HEK293 (cell line): ENCODE measurements around the gene ADRA2C.

Source experiments
- CTCF ChIA-PET: fragments of 350-600 bp; formaldehyde crosslinking; extraction: SDS; loops from one replicate; lab custom pipeline; 2021; ENCODE audit warnings: antibody characterized with exemption; lab: Yijun Ruan, JAX
- POLR2A ChIA-PET: fragments of 300-600 bp; formaldehyde crosslinking; extraction: SDS; loops from one replicate; lab custom pipeline; 2020; ENCODE audit warnings: antibody characterized with exemption, inconsistent platforms; lab: Yijun Ruan, JAX
- H3K27ac ChIP-seq: fragments of 200-500 bp; sonication (Bioruptor generic); 2 replicates; pipeline ENCODE4 v1.5.1; 2014; ENCODE audit warnings: low read depth, low read length, control low read depth, inconsistent platforms; ENCODE audit errors: extremely low read depth
- H3K36me3 ChIP-seq, 2 experiments: fragments of 200-500 bp in 1 of 2; sonication (Bioruptor generic) in 1 of 2; 1 replicate in 1 of 2; 2 replicates in 1 of 2; pipeline ENCODE4 v1.5.1; 2014 to 2017; ENCODE audit warnings: inconsistent platforms in 2 of 2, low read length in 2 of 2; ENCODE audit not compliant: control insufficient read depth in 2 of 2, insufficient read depth in 1 of 2
- H3K4me1 ChIP-seq: fragments of 200-500 bp; sonication (Bioruptor generic); 2 replicates; pipeline ENCODE4 v1.5.1; 2014; ENCODE audit warnings: mild to moderate bottlenecking, low read length, inconsistent platforms; ENCODE audit not compliant: control insufficient read depth, insufficient read depth
- H3K4me3 ChIP-seq: 2 replicates; pipeline ENCODE4 v1.5.1; 2011; ENCODE audit warnings: low read depth, mild to moderate bottlenecking, control low read depth, low read length, moderate library complexity
- H3K9me3 ChIP-seq: fragments of 200-500 bp; sonication (Bioruptor generic); 2 replicates; pipeline ENCODE4 v1.5.1; 2014; ENCODE audit warnings: low read depth, low read length, inconsistent platforms; ENCODE audit not compliant: control insufficient read depth, insufficient read depth
- BCL11B ChIP-seq: fragments of 450-650 bp; formaldehyde crosslinking; IDR thresholded peaks from 2 replicates; pipeline ENCODE4 v1.5.1; 2016; ENCODE audit warnings: low read depth, missing biosample characterization, missing genetic modification characterization
- RBAK ChIP-seq: fragments of 450-650 bp; formaldehyde crosslinking; IDR thresholded peaks from 2 replicates; pipeline ENCODE4 v1.5.1; 2016; ENCODE audit warnings: missing biosample characterization, missing genetic modification characterization
- TCF7L2 ChIP-seq: IDR thresholded peaks from 2 replicates; pipeline ENCODE4 v1.6.1; 2011; ENCODE audit warnings: low read depth, mild to moderate bottlenecking, inconsistent platforms, low read length, moderate library complexity, borderline replicate concordance
- YY1 ChIP-seq: fragments of 450-650 bp; formaldehyde crosslinking; IDR thresholded peaks from 2 replicates; pipeline ENCODE4 v1.5.1; 2018; ENCODE audit warnings: missing biosample characterization, missing genetic modification characterization
- ZNF184 ChIP-seq: fragments of 450-650 bp; IDR thresholded peaks from 2 replicates; pipeline ENCODE4 v1.5.1; 2018; ENCODE audit warnings: missing biosample characterization, mild to moderate bottlenecking, missing genetic modification characterization
- ZNF19 ChIP-seq: fragments of 450-650 bp; formaldehyde crosslinking; IDR thresholded peaks from 2 replicates; pipeline ENCODE4; 2016; ENCODE audit warnings: missing biosample characterization, missing genetic modification characterization, low read depth
- ZNF202 ChIP-seq: fragments of 450-650 bp; formaldehyde crosslinking; IDR thresholded peaks from 2 replicates; pipeline ENCODE4 v1.5.1; 2016; ENCODE audit warnings: missing biosample characterization, missing genetic modification characterization, borderline replicate concordance
- ZNF274 ChIP-seq, 2 experiments: fragments of 200-500 bp in 1 of 2; fragments of 450-650 bp in 1 of 2; sonication (Bioruptor generic) in 1 of 2; formaldehyde crosslinking in 1 of 2; IDR thresholded peaks; 2 replicates each; pipeline versions ENCODE4 v1.5.1 to v1.6.1; 2014 to 2016; ENCODE audit warnings: borderline replicate concordance in 1 of 2, inconsistent platforms in 1 of 2, low read length in 1 of 2, missing biosample characterization in 1 of 2, missing genetic modification characterization in 1 of 2
- ZNF404 ChIP-seq: fragments of 450-650 bp; formaldehyde crosslinking; IDR thresholded peaks from 2 replicates; pipeline ENCODE4 v1.5.1; 2017; ENCODE audit warnings: missing biosample characterization, missing genetic modification characterization
- ZNF433 ChIP-seq: fragments of 450-650 bp; formaldehyde crosslinking; IDR thresholded peaks from 2 replicates; pipeline ENCODE4 v1.5.1; 2016; ENCODE audit warnings: missing biosample characterization, missing genetic modification characterization, low read depth
- ZNF48 ChIP-seq: fragments of 450-650 bp; formaldehyde crosslinking; IDR thresholded peaks from 2 replicates; pipeline ENCODE4 v1.5.1; 2016; ENCODE audit warnings: missing biosample characterization, missing genetic modification characterization
- ZNF654 ChIP-seq: fragments of 450-650 bp; formaldehyde crosslinking; IDR thresholded peaks from 2 replicates; pipeline ENCODE4 v1.5.1; 2016; ENCODE audit warnings: low read depth, missing biosample characterization, missing genetic modification characterization
- ZNF777 ChIP-seq: fragments of 450-650 bp; formaldehyde crosslinking; IDR thresholded peaks from 2 replicates; pipeline ENCODE4 v1.5.1; 2017; ENCODE audit warnings: missing biosample characterization, missing genetic modification characterization, borderline replicate concordance
- TF ChIP-seq, protein P1 (sequence below): fragments of 450-650 bp; formaldehyde crosslinking; IDR thresholded peaks from 2 replicates; pipeline ENCODE4 v1.5.1; 2017; ENCODE audit warnings: missing biosample characterization, missing genetic modification characterization
- TF ChIP-seq, protein P2 (sequence below): fragments of 450-650 bp; formaldehyde crosslinking; IDR thresholded peaks from 2 replicates; pipeline ENCODE4 v1.5.1; 2017; ENCODE audit warnings: missing biosample characterization, missing genetic modification characterization
- TF ChIP-seq, protein P3 (sequence below): fragments of 450-650 bp; formaldehyde crosslinking; IDR thresholded peaks from 2 replicates; pipeline ENCODE4 v1.5.1; 2016; ENCODE audit warnings: missing biosample characterization, missing genetic modification characterization
- TF ChIP-seq, protein P4 (sequence below): fragments of 450-650 bp; formaldehyde crosslinking; IDR thresholded peaks from 2 replicates; pipeline ENCODE4 v1.5.1; 2017; ENCODE audit warnings: missing biosample characterization, missing genetic modification characterization
- TF ChIP-seq, protein P5 (sequence below): fragments of 450-650 bp; formaldehyde crosslinking; IDR thresholded peaks from 2 replicates; pipeline ENCODE4 v1.5.1; 2016; ENCODE audit warnings: missing biosample characterization, missing genetic modification characterization
- TF ChIP-seq, protein P6 (sequence below): fragments of 450-650 bp; formaldehyde crosslinking; IDR thresholded peaks from 2 replicates; pipeline ENCODE4 v1.5.1; 2016; ENCODE audit warnings: missing biosample characterization, missing genetic modification characterization, borderline replicate concordance

Gene ADRA2C

DNA sequence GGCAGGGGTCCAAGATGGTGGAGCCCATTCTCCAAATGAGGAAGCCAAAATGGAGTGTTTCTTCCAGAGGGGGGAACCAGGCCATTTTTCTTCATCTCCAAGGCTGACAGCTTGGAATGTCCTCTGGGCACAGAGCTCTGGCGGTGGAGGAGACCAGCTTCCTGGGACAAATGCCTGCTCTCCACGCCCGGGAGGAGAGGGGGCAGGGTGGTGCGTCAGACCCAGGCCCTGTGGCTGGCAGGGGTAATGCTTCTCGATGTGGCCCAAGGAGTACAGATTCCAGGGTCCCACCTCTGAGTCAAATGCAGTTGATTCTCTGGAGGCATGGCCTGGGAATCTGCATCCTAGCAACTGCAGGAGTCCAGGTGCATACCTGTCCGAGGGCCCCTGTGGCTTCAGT lies 44.6 kb upstream of the ADRA2C start (continued):
- no peak for TF ChIP-seq BCL11B (tag by site-specific recombination)
- no peak for TF ChIP-seq ZNF404
- TF ChIP-seq ZNF654 (tag by site-specific recombination) = no peak
- no peak for TF ChIP-seq YY1
- no peak for TF ChIP-seq ZNF274 (IDR thresholded peaks at IDR 0.05; ENCODE audit: low read length)
- TF ChIP-seq ZNF274 (tag by site-specific recombination; IDR thresholded peaks at IDR 0.05; ENCODE audit: borderline replicate concordance) = no peak
- TF ChIP-seq, protein P1, sequence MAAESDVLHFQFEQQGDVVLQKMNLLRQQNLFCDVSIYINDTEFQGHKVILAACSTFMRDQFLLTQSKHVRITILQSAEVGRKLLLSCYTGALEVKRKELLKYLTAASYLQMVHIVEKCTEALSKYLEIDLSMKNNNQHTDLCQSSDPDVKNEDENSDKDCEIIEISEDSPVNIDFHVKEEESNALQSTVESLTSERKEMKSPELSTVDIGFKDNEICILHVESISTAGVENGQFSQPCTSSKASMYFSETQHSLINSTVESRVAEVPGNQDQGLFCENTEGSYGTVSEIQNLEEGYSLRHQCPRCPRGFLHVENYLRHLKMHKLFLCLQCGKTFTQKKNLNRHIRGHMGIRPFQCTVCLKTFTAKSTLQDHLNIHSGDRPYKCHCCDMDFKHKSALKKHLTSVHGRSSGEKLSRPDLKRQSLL (tag by site-specific recombination) = no peak
- no peak for TF ChIP-seq ZNF202 (tag by site-specific recombination)
- TF ChIP-seq, protein P2, sequence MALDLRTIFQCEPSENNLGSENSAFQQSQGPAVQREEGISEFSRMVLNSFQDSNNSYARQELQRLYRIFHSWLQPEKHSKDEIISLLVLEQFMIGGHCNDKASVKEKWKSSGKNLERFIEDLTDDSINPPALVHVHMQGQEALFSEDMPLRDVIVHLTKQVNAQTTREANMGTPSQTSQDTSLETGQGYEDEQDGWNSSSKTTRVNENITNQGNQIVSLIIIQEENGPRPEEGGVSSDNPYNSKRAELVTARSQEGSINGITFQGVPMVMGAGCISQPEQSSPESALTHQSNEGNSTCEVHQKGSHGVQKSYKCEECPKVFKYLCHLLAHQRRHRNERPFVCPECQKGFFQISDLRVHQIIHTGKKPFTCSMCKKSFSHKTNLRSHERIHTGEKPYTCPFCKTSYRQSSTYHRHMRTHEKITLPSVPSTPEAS (tag by site-specific recombination) = no peak
- TF ChIP-seq, protein P3, sequence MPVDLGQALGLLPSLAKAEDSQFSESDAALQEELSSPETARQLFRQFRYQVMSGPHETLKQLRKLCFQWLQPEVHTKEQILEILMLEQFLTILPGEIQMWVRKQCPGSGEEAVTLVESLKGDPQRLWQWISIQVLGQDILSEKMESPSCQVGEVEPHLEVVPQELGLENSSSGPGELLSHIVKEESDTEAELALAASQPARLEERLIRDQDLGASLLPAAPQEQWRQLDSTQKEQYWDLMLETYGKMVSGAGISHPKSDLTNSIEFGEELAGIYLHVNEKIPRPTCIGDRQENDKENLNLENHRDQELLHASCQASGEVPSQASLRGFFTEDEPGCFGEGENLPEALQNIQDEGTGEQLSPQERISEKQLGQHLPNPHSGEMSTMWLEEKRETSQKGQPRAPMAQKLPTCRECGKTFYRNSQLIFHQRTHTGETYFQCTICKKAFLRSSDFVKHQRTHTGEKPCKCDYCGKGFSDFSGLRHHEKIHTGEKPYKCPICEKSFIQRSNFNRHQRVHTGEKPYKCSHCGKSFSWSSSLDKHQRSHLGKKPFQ (tag by site-specific recombination) = no peak
- TF ChIP-seq ZNF48 (tag by site-specific recombination) = no peak
- TF ChIP-seq, protein P4, sequence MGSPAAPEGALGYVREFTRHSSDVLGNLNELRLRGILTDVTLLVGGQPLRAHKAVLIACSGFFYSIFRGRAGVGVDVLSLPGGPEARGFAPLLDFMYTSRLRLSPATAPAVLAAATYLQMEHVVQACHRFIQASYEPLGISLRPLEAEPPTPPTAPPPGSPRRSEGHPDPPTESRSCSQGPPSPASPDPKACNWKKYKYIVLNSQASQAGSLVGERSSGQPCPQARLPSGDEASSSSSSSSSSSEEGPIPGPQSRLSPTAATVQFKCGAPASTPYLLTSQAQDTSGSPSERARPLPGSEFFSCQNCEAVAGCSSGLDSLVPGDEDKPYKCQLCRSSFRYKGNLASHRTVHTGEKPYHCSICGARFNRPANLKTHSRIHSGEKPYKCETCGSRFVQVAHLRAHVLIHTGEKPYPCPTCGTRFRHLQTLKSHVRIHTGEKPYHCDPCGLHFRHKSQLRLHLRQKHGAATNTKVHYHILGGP (tag by site-specific recombination) = no peak

DNA sequence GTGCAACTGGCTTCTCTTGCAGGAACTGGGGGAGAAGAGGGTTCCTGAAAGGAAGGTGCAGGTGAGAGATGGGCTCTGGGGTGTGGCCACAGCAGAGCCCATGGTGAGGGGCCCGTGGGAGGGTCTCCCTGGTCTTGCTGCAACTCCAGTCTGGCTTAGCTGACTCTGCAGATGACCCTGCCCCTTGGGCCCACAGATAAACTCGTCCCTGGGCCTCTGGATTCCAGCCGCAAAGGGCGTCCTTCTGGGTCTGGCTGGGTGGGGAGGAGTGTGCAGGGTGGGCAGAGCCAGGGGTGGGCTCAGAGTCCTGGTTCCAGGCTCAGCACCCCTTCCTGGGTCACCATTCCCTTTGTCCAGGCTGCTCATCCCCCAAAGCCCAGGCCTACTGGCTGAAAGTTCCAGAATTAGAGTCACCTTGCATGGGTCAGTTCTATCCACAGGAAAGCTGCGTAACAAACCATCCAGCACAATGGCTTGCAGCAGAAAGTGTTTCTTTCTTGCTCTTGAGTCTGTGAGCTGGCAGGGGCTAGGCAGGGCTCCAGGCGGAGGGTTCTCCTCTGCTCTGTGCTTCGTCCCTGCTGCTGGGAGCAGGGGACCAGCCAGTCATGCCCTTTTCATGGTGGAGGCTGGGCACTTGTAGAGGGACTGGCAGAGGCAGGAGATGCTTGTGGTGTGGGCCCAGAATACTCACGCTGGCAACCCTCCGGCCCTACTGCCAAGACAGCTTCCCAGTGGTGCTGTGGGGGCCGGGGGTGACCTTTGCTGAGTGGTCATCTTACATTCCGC lies 43.5 kb upstream of the ADRA2C start:
- Histone ChIP-seq H3K36me3 (no peaks in the 10 kb centered on the region), H3K4me3 (no peak overlapping the region), H3K9me3 (no peaks in the 10 kb centered on the region)
- CTCF ChIA-PET = no interaction called here
- no peak for TF ChIP-seq TCF7L2
- TF ChIP-seq RBAK = peak; percentile 76; the same call in 1 of the 2 replicates
- TF ChIP-seq, all 188 proteins: peak for 1
- Histone ChIP-seq H3K27ac (no peak overlapping the region), H3K4me1 (no peaks in the 10 kb centered on the region)
- POLR2A ChIA-PET = no interaction called here

DNA sequence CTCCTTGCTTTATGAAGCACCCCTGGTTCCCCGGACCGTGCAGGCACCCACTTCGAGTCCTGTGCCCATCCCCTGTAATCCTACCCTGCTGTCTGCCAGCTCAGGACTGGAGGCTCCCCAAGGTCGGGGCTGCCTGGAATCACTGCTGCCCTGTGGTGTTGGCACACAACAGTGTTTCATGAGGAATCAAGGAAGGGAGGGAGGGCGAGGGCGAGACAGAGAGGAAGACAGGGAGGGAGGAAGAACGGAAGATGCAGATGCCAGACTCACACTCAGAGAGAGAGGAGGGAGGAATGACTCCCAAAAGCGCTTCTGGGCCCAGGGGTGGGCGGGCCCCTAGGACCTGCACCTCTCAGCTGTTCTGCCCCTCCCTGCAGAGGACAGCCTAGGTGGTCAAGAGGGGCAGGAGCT lies 42.9 kb upstream of the ADRA2C start:
- Histone ChIP-seq H3K9me3 (no peaks in the 10 kb centered on the region), H3K4me1 (no peaks in the 10 kb centered on the region; the same call in 1 of the 2 replicates), H3K4me3 (no peak overlapping the region), H3K36me3 (no peaks in the 10 kb centered on the region), H3K27ac (no peak overlapping the region)
- CTCF ChIA-PET = no interaction called here
- POLR2A ChIA-PET = no interaction called here
- TF ChIP-seq ZNF19 (tag by site-specific recombination) (no peak), ZNF777 (tag by site-specific recombination) (no peak), ZNF433 (tag by site-specific recombination) (no peak), ZNF184 (tag by site-specific recombination) (no peak)
- TF ChIP-seq, protein P5, sequence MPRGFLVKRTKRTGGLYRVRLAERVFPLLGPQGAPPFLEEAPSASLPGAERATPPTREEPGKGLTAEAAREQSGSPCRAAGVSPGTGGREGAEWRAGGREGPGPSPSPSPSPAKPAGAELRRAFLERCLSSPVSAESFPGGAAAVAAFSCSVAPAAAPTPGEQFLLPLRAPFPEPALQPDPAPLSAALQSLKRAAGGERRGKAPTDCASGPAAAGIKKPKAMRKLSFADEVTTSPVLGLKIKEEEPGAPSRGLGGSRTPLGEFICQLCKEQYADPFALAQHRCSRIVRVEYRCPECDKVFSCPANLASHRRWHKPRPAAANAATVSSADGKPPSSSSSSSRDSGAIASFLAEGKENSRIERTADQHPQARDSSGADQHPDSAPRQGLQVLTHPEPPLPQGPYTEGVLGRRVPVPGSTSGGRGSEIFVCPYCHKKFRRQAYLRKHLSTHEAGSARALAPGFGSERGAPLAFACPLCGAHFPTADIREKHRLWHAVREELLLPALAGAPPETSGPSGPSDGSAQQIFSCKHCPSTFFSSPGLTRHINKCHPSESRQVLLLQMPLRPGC (tag by site-specific recombination) = no peak
- TF ChIP-seq, protein P6, sequence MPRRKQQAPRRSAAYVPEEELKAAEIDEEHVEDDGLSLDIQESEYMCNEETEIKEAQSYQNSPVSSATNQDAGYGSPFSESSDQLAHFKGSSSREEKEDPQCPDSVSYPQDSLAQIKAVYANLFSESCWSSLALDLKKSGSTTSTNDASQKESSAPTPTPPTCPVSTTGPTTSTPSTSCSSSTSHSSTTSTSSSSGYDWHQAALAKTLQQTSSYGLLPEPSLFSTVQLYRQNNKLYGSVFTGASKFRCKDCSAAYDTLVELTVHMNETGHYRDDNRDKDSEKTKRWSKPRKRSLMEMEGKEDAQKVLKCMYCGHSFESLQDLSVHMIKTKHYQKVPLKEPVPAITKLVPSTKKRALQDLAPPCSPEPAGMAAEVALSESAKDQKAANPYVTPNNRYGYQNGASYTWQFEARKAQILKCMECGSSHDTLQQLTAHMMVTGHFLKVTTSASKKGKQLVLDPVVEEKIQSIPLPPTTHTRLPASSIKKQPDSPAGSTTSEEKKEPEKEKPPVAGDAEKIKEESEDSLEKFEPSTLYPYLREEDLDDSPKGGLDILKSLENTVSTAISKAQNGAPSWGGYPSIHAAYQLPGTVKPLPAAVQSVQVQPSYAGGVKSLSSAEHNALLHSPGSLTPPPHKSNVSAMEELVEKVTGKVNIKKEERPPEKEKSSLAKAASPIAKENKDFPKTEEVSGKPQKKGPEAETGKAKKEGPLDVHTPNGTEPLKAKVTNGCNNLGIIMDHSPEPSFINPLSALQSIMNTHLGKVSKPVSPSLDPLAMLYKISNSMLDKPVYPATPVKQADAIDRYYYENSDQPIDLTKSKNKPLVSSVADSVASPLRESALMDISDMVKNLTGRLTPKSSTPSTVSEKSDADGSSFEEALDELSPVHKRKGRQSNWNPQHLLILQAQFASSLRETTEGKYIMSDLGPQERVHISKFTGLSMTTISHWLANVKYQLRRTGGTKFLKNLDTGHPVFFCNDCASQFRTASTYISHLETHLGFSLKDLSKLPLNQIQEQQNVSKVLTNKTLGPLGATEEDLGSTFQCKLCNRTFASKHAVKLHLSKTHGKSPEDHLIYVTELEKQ (tag by site-specific recombination) = no peak
